Measurements from ENCODE around the gene GNPTG. TPM values are rescaled to one million over a fixed set of nuclear protein-coding genes. Genes with fewer than 3 reads are reported as not detected.

The GNPTG gene
- total RNA-seq, 4 donors from 2014 or later, result 46.5 to 65.7 (median 60.0) TPM

- no peak overlapping the region for H3K4me3 ChIP-seq (ENCODE audit: low read depth, poor library complexity, severe bottlenecking)
- intact Hi-C loops (cut with DNase I; ENCODE audit: low total_unique reads), result no loop called here
- TF ChIP-seq CTCF (IDR thresholded peaks at IDR 0.05) (no peak), POLR2A (IDR thresholded peaks at IDR 0.05) (no peak)
- WGBS, 2 donors, result 86 to 90% methylated on average over 15 of the region's 15 CpGs
- DNase-seq (ENCODE audit: low spot score in 2 of 2), result no peak
Measured at GRCh38 chr16:1312903-1313302, 38.8 kb upstream of the GNPTG start.

GRCh38 chr16:1313721-1314369 is 37.9 kb upstream of the GNPTG start:
- no peak for DNase-seq (ENCODE audit: low spot score in 2 of 2)
- WGBS, 2 donors, result 82 to 85% methylated on average over 37 to 38 of the region's 38 CpGs
- H3K4me3 ChIP-seq (ENCODE audit: low read depth, poor library complexity, severe bottlenecking), result no peak overlapping the region
- TF ChIP-seq POLR2A (IDR thresholded peaks at IDR 0.05), result no peak
- no peak for TF ChIP-seq CTCF (IDR thresholded peaks at IDR 0.05)
- intact Hi-C loops (cut with DNase I; ENCODE audit: low total_unique reads), result no loop called here

GRCh38 chr16:1314399-1315068 is 37.2 kb upstream of the GNPTG start:
- DNase-seq (ENCODE audit: low spot score in 2 of 2), result no peak
- TF ChIP-seq CTCF (IDR thresholded peaks at IDR 0.05) (no peak), POLR2A (IDR thresholded peaks at IDR 0.05) (no peak)
- intact Hi-C loops (cut with DNase I; ENCODE audit: low total_unique reads), result no loop called here
- WGBS, 2 donors, result 84 to 90% methylated on average over 16 to 18 of the region's 28 CpGs
- H3K4me3 ChIP-seq (ENCODE audit: low read depth, poor library complexity, severe bottlenecking), result no peak overlapping the region

- no peak overlapping the region for H3K4me3 ChIP-seq (ENCODE audit: low read depth, poor library complexity, severe bottlenecking)
- no peak for TF ChIP-seq CTCF (IDR thresholded peaks at IDR 0.05)
- no peak for TF ChIP-seq POLR2A (IDR thresholded peaks at IDR 0.05)
- 85 to 86% methylated on average over 45 of the region's 46 CpGs for WGBS, 2 donors
- no peak for DNase-seq (ENCODE audit: low spot score in 2 of 2)
- intact Hi-C loops (cut with DNase I; ENCODE audit: low total_unique reads), result no loop called here
Measured at GRCh38 chr16:1315081-1316032, 36.4 kb upstream of the GNPTG start.

GRCh38 chr16:1316033-1316405 is 35.7 kb upstream of the GNPTG start:
- no peak for DNase-seq (ENCODE audit: low spot score in 2 of 2)
- WGBS, 2 donors, result 80 to 86% methylated on average over 14 of the region's 14 CpGs
- no peak for TF ChIP-seq POLR2A (IDR thresholded peaks at IDR 0.05)
- TF ChIP-seq CTCF (IDR thresholded peaks at IDR 0.05), result no peak
- intact Hi-C loops (cut with DNase I; ENCODE audit: low total_unique reads), result no loop called here
- no peak overlapping the region for H3K4me3 ChIP-seq (ENCODE audit: low read depth, poor library complexity, severe bottlenecking)
